IMR-90 (cell line): ENCODE data around the gene STXBP2.

Experiments used
- BHLHE40 ChIP-seq: fragments of 150-350 bp; IDR thresholded peaks from 2 replicates; pipeline ENCODE4 v1.6.1; 2016; ENCODE audit warnings: mild to moderate bottlenecking, low read depth, low read length
- CEBPB ChIP-seq: IDR thresholded peaks from 2 replicates; pipeline ENCODE4 v1.6.1; 2012; ENCODE audit warnings: low read depth, low read length, improper control_type of control experiment
- CHD1 ChIP-seq: IDR thresholded peaks from 2 replicates; pipeline ENCODE4 v1.6.1; 2012; ENCODE audit warnings: low read depth, low read length, improper control_type of control experiment
- CTCF ChIP-seq: conservative IDR thresholded peaks from 2 replicates; pipeline ENCODE4 v1.5.1; 2012; ENCODE audit warnings: mild to moderate bottlenecking, low read depth, low read length, improper control_type of control experiment
- FOS ChIP-seq: fragments of 150-350 bp; IDR thresholded peaks from 2 replicates; pipeline ENCODE4 v1.6.1; 2016; ENCODE audit warnings: low read depth, low read length
- MAFK ChIP-seq: IDR thresholded peaks from 2 replicates; pipeline ENCODE4 v1.6.1; 2012; ENCODE audit warnings: low read depth, low read length, improper control_type of control experiment
- MXI1 ChIP-seq: IDR thresholded peaks from 2 replicates; pipeline ENCODE4 v1.6.1; 2012; ENCODE audit warnings: low read depth, mild to moderate bottlenecking, low read length, moderate library complexity, borderline replicate concordance
- POLR2A ChIP-seq: IDR thresholded peaks from 2 replicates; pipeline ENCODE4 v1.6.1; 2012; ENCODE audit warnings: mild to moderate bottlenecking, low read depth, low read length
- RAD21 ChIP-seq: IDR thresholded peaks from 2 replicates; pipeline ENCODE4 v1.6.1; 2012; ENCODE audit warnings: low read length, improper control_type of control experiment
- RCOR1 ChIP-seq: IDR thresholded peaks from 2 replicates; pipeline ENCODE4 v1.6.1; 2012; ENCODE audit warnings: mild to moderate bottlenecking, low read length, improper control_type of control experiment; ENCODE audit not compliant: insufficient replicate concordance
- RFX5 ChIP-seq: IDR thresholded peaks from 2 replicates; pipeline ENCODE4 v1.8.0; 2012; ENCODE audit warnings: low read depth, mild to moderate bottlenecking, low read length, moderate library complexity
- SMC3 ChIP-seq: fragments of 150-350 bp; IDR thresholded peaks from 2 replicates; pipeline ENCODE4 v1.6.1; 2016; ENCODE audit warnings: low read depth, mild to moderate bottlenecking, antibody characterized with exemption, low read length, moderate library complexity
- USF2 ChIP-seq: fragments of 150-350 bp; IDR thresholded peaks from 2 replicates; pipeline ENCODE4 v1.6.1; 2017; ENCODE audit warnings: mild to moderate bottlenecking, antibody characterized with exemption, low read length, low read depth
- TF ChIP-seq, protein P1 (sequence below): fragments of 150-350 bp; IDR thresholded peaks from 2 replicates; pipeline ENCODE4 v1.6.1; 2016; ENCODE audit warnings: low read depth, mild to moderate bottlenecking, low read length, moderate library complexity, borderline replicate concordance

GRCh38 chr19:7672522-7672921, 35.6 kb downstream of the STXBP2 start:
- TF ChIP-seq RAD21: no peak
- TF ChIP-seq RCOR1: no peak
- TF ChIP-seq CTCF: no peak
- no peak for TF ChIP-seq BHLHE40
- TF ChIP-seq POLR2A: no peak
- TF ChIP-seq CEBPB: no peak
- TF ChIP-seq MAFK: no peak
- TF ChIP-seq RFX5: no peak
- no peak for TF ChIP-seq FOS
- no peak for TF ChIP-seq MXI1
- no peak for TF ChIP-seq USF2
- TF ChIP-seq, protein P1, sequence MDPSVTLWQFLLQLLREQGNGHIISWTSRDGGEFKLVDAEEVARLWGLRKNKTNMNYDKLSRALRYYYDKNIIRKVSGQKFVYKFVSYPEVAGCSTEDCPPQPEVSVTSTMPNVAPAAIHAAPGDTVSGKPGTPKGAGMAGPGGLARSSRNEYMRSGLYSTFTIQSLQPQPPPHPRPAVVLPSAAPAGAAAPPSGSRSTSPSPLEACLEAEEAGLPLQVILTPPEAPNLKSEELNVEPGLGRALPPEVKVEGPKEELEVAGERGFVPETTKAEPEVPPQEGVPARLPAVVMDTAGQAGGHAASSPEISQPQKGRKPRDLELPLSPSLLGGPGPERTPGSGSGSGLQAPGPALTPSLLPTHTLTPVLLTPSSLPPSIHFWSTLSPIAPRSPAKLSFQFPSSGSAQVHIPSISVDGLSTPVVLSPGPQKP: no peak
- TF ChIP-seq SMC3: no peak
- no peak for TF ChIP-seq CHD1
